Activated CD8-positive, alpha-beta memory T cell treated with anti-CD3 and anti-CD28 coated beads, Interleukin-2, amount 50 U/mL, for 1 hour (primary cell): ENCODE measurements around the gene TECTB.

Source experiments
- DNase-seq: peaks from one replicate; pipeline ENCODE4 v3.0.0-alpha.2; 2020; ENCODE audit errors: extremely low read depth

The TECTB gene

GRCh38 chr10:112274831-112275230 lies 8.4 kb upstream of the TECTB start:
- DNase-seq, result no peak

GRCh38 chr10:112275512-112276245 lies 7.5 kb upstream of the TECTB start:
- DNase-seq, result no peak

- DNase-seq, result no peak
These were observed 4.3 kb upstream of the TECTB start for GRCh38 chr10:112278871-112279270.

- DNase-seq, result no peak
These were observed 3.8 kb upstream of the TECTB start for GRCh38 chr10:112279433-112279832.

- no peak for DNase-seq
These were observed 2.8 kb upstream of the TECTB start for GRCh38 chr10:112280205-112280921.

- no peak for DNase-seq
These were observed 1.1 kb upstream of the TECTB start for GRCh38 chr10:112282086-112282485.

- DNase-seq, result no peak
These were observed 3.9 kb downstream of the TECTB start for GRCh38 chr10:112286837-112287818.

- DNase-seq, result no peak
These were observed 4.6 kb downstream of the TECTB start for GRCh38 chr10:112287844-112288243.

- no peak for DNase-seq
These were observed 5.3 kb downstream of the TECTB start for GRCh38 chr10:112288486-112288885.

- DNase-seq, result no peak
These were observed 6.3 kb downstream of the TECTB start for GRCh38 chr10:112289373-112290053.

GRCh38 chr10:112290054-112290373 lies 6.8 kb downstream of the TECTB start:
- DNase-seq, result no peak

GRCh38 chr10:112294169-112294568 lies 11.0 kb downstream of the TECTB start:
- no peak for DNase-seq

- DNase-seq, result no peak
These were observed 12.9 kb downstream of the TECTB start for GRCh38 chr10:112295853-112296830.

- no peak for DNase-seq
These were observed 13.7 kb downstream of the TECTB start for GRCh38 chr10:112296908-112297331.

- DNase-seq, result no peak
These were observed 15.4 kb downstream of the TECTB start for GRCh38 chr10:112298581-112298980.

- no peak for DNase-seq
These were observed 16.3 kb downstream of the TECTB start for GRCh38 chr10:112299456-112299855.

- no peak for DNase-seq
These were observed 19.1 kb downstream of the TECTB start for GRCh38 chr10:112302335-112302734.

- no peak for DNase-seq
These were observed 20.3 kb downstream of the TECTB start for GRCh38 chr10:112303528-112303927.

GRCh38 chr10:112304267-112304859 lies 21.2 kb downstream of the TECTB start:
- DNase-seq, result no peak
